B cell (primary cell): ENCODE measurements around the gene NXPE3. TPM values are rescaled to one million over a fixed set of nuclear protein-coding genes. Genes with fewer than 3 reads are reported as not detected.
"Not testable (repeated sequence)": the region's sequence is repeated elsewhere in the genome, so short reads cannot be mapped to it uniquely, and the experiment has no call there.

Source experiments
- ATAC-seq: fragments of 200-7000 bp; cut with Tn5 transposase; one replicate; pipeline ENCODE4 v1.10.0; 2021; ENCODE audit warnings: low read depth, mild to moderate bottlenecking, moderate number of reproducible peaks, moderate library complexity
- CTCF ChIA-PET: fragments of 350-600 bp; sonication (Branson Sonifier 250); formaldehyde crosslinking; loops from one replicate; lab custom pipeline; 2021; ENCODE audit warnings: antibody characterized with exemption, inconsistent platforms; lab: Charles Lee
- POLR2A ChIA-PET: fragments of 350-600 bp; sonication (Branson Sonifier 250); formaldehyde crosslinking; loops from one replicate; lab custom pipeline; 2021; ENCODE audit warnings: antibody characterized with exemption; lab: Charles Lee
- DNase-seq: peaks from one replicate; pipeline ENCODE4 v3.0.0; 2013
- H2AFZ ChIP-seq: 2 replicates; pipeline ENCODE4 v1.6.1; 2012; ENCODE audit warnings: mild to moderate bottlenecking, low read depth, low read length; ENCODE audit not compliant: insufficient read depth, poor library complexity, severe bottlenecking
- H3K27ac ChIP-seq, 2 donors: 1 replicate in 1 of 2; 2 replicates in 1 of 2; pipeline ENCODE4 v1.5.1; 2012 to 2013; ENCODE audit warnings: low read length in 2 of 2, mild to moderate bottlenecking in 2 of 2, moderate library complexity in 1 of 2
- H3K27me3 ChIP-seq, 4 experiments: fragments of 200-600 bp in 1 of 4; sonication (generic) in 1 of 4; replicated peaks in 1 of 4; 1 replicate in 2 of 4; 2 replicates in 2 of 4; pipeline versions ENCODE4 v1.6.1 to v1.7.0; 2013 to 2016; ENCODE audit warnings: low read length in 3 of 4, mild to moderate bottlenecking in 2 of 4, mixed read lengths in 1 of 4, moderate library complexity in 1 of 4; ENCODE audit not compliant: insufficient read depth in 4 of 4, control insufficient read depth in 3 of 4; ENCODE audit errors: control extremely low read depth in 1 of 4
- H3K36me3 ChIP-seq, 2 experiments: replicated peaks in 1 of 2; 1 replicate in 1 of 2; 2 replicates in 1 of 2; pipeline versions ENCODE4 v1.6.1 to v1.7.1; 2013; ENCODE audit warnings: low read length in 1 of 2; ENCODE audit not compliant: insufficient read depth in 2 of 2, control insufficient read depth in 1 of 2; ENCODE audit errors: control extremely low read depth in 1 of 2, extremely low read depth in 1 of 2
- H3K4me1 ChIP-seq, 2 donors: fragments of 200-600 bp in 1 of 2; sonication (generic) in 1 of 2; 1 replicate in 1 of 2; 2 replicates in 1 of 2; pipeline versions ENCODE4 v1.5.1 to v1.6.1; 2013 to 2017; ENCODE audit warnings: low read length in 2 of 2; ENCODE audit not compliant: control insufficient read depth in 2 of 2, insufficient read depth in 2 of 2
- H3K4me2 ChIP-seq: replicated peaks from 2 replicates; pipeline ENCODE3; 2012; ENCODE audit warnings: mild to moderate bottlenecking, low read depth, low read length; ENCODE audit not compliant: poor library complexity, severe bottlenecking
- H3K4me3 ChIP-seq, 5 experiments: fragments of 200-600 bp in 1 of 5; sonication (generic) in 1 of 5; 1 replicate in 3 of 5; 2 replicates in 2 of 5; pipeline versions ENCODE4 v1.5.1 to v1.7.0; 2011 to 2016; ENCODE audit warnings: low read length in 4 of 5, mild to moderate bottlenecking in 4 of 5, low read depth in 2 of 5, control low read depth in 1 of 5, moderate library complexity in 1 of 5; ENCODE audit not compliant: insufficient read depth in 1 of 5; ENCODE audit errors: control extremely low read depth in 1 of 5, extremely low read depth in 1 of 5
- H3K79me2 ChIP-seq: fragments of 200-600 bp; sonication (generic); one replicate; pipeline ENCODE4 v1.6.0; 2016; ENCODE audit warnings: low read length; ENCODE audit not compliant: control insufficient read depth, insufficient read depth
- H3K9ac ChIP-seq: fragments of 200-600 bp; sonication (generic); 2 replicates; pipeline ENCODE4 v1.6.1; 2017; ENCODE audit warnings: mild to moderate bottlenecking, low read length, moderate library complexity
- H3K9me3 ChIP-seq, 3 donors: one replicate each; pipeline versions ENCODE4 v1.6.1 to v1.7.1; 2013; ENCODE audit warnings: low read length in 2 of 3; ENCODE audit not compliant: control insufficient read depth in 2 of 3, insufficient read depth in 1 of 3; ENCODE audit errors: control extremely low read depth in 1 of 3
- H4K20me1 ChIP-seq: 2 replicates; pipeline ENCODE4 v1.6.0; 2012; ENCODE audit warnings: mild to moderate bottlenecking, low read length; ENCODE audit not compliant: insufficient read depth, control insufficient read depth, poor library complexity, severe bottlenecking
- H3K27ac Mint-ChIP-seq: one replicate; pipeline ENCODE4 v1.8.0; 2021; ENCODE audit warnings: mixed read lengths
- H3K27me3 Mint-ChIP-seq: one replicate; pipeline ENCODE4 v1.8.0; 2021; ENCODE audit warnings: mixed read lengths
- H3K4me1 Mint-ChIP-seq: one replicate; pipeline ENCODE4 v1.8.0; 2021; ENCODE audit warnings: mixed read lengths
- H3K4me3 Mint-ChIP-seq: one replicate; pipeline ENCODE4 v1.8.0; 2021; ENCODE audit warnings: mixed read lengths
- H3K9me3 Mint-ChIP-seq: one replicate; pipeline ENCODE4 v1.8.0; 2022; ENCODE audit warnings: mixed read lengths; ENCODE audit not compliant: insufficient read depth
- EZH2 ChIP-seq: IDR thresholded peaks from 2 replicates; pipeline ENCODE4 v1.6.1; 2012; ENCODE audit warnings: borderline replicate concordance, low read depth, mild to moderate bottlenecking, moderate library complexity, low read length; ENCODE audit not compliant: insufficient read depth, poor library complexity, severe bottlenecking
- WGBS: methylation state at CpG from one replicate; pipeline ENCODE4 v1.1.5; 2013; ENCODE audit warnings: missing lambda C conversion rate; ENCODE audit not compliant: insufficient coverage; 5-methylcytosine and 5-hydroxymethylcytosine counted together
- intact Hi-C: fragments of 100-400 bp; cut with micrococcal nuclease; formaldehyde crosslinking; loops from one replicate; pipeline ENCODE4 v1.10.0; 2022
- polyA plus RNA-seq: library from polyadenylated mRNA; depleted of rRNA; stranded (reverse); fragments of >200 nt; gene quantifications from 2 replicates; pipeline ENCODE4 v1.2.3, GENCODE V29; 2012
- total RNA-seq, 2 donors: library from RNA; stranded (reverse); fragments of 120-200 nt in 1 of 2; gene quantifications; 1 replicate in 1 of 2; 2 replicates in 1 of 2; pipeline versions ENCODE4 v1.2.3 to v1.2.4, GENCODE V29; 2013 to 2022
- TF ChIP-seq, protein P1 (sequence below): fragments of 200-600 bp; IDR thresholded peaks from one replicate; pipeline ENCODE4 v1.8.0; 2022; ENCODE audit warnings: antibody characterized with exemption, mild to moderate bottlenecking

The NXPE3 gene
- total and polyA plus RNA-seq, 2 donors (not counting 1 experiment from before 2014, with no cell fraction given) = 15.4 to 19.7 TPM

GRCh38 chr3:101735833-101736232, 43.2 kb upstream of the NXPE3 start:
- H2AFZ ChIP-seq = no peak overlapping the region

GRCh38 chr3:101741914-101742313, 37.1 kb upstream of the NXPE3 start:
- H3K79me2 ChIP-seq, H3K4me1 Mint-ChIP-seq, H3K9me3 Mint-ChIP-seq, H3K4me3 ChIP-seq, H2AFZ ChIP-seq, H3K27ac ChIP-seq, CTCF ChIA-PET, H3K9me3 ChIP-seq, H3K9ac ChIP-seq, H3K27me3 Mint-ChIP-seq, intact Hi-C loops, H3K27me3 ChIP-seq, H3K27ac Mint-ChIP-seq, H3K36me3 ChIP-seq, ATAC-seq, H4K20me1 ChIP-seq, DNase-seq, H3K4me2 ChIP-seq, POLR2A ChIA-PET, H3K4me3 Mint-ChIP-seq, H3K4me1 ChIP-seq: not testable (repeated sequence)
- no CpG with 5 or more reads among the region's 3 CpGs for WGBS

More at GRCh38 chr3:101735833-101736232, 43.2 kb upstream of the NXPE3 start:
- Mint-ChIP-seq H3K27ac (no peak overlapping the region), H3K9me3 (no peaks in the 10 kb centered on the region), H3K4me3 (no peak overlapping the region), H3K27me3 (no peaks in the 10 kb centered on the region), H3K4me1 (no peaks in the 10 kb centered on the region)
- Histone ChIP-seq H3K9me3 (no peaks in the 10 kb centered on the region), H3K36me3 (peaks cover 22 to 52% of the 10 kb centered on the region in 2 experiments), H3K4me2 (no peak overlapping the region), H3K27ac (no peak overlapping the region), H3K9ac (no peak overlapping the region), H3K27me3 (no peaks in the 10 kb centered on the region), H3K79me2 (peaks cover 5% of the 10 kb centered on the region), H3K4me1 (no peaks in the 10 kb centered on the region), H4K20me1 (no peaks in the 10 kb centered on the region), H3K4me3 (no peak overlapping the region)
- TF ChIP-seq, protein P1, sequence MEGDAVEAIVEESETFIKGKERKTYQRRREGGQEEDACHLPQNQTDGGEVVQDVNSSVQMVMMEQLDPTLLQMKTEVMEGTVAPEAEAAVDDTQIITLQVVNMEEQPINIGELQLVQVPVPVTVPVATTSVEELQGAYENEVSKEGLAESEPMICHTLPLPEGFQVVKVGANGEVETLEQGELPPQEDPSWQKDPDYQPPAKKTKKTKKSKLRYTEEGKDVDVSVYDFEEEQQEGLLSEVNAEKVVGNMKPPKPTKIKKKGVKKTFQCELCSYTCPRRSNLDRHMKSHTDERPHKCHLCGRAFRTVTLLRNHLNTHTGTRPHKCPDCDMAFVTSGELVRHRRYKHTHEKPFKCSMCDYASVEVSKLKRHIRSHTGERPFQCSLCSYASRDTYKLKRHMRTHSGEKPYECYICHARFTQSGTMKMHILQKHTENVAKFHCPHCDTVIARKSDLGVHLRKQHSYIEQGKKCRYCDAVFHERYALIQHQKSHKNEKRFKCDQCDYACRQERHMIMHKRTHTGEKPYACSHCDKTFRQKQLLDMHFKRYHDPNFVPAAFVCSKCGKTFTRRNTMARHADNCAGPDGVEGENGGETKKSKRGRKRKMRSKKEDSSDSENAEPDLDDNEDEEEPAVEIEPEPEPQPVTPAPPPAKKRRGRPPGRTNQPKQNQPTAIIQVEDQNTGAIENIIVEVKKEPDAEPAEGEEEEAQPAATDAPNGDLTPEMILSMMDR = no peak
- TF ChIP-seq EZH2 = no peak
- ChIA-PET POLR2A (no interaction called here), CTCF (no interaction called here)
- WGBS = 96% methylated on average over 9 of the region's 10 CpGs
- DNase-seq = no peak
- ATAC-seq = no peak
- intact Hi-C loops = no loop called here
